ENCODE measurements around the gene ANXA4.

DNA sequence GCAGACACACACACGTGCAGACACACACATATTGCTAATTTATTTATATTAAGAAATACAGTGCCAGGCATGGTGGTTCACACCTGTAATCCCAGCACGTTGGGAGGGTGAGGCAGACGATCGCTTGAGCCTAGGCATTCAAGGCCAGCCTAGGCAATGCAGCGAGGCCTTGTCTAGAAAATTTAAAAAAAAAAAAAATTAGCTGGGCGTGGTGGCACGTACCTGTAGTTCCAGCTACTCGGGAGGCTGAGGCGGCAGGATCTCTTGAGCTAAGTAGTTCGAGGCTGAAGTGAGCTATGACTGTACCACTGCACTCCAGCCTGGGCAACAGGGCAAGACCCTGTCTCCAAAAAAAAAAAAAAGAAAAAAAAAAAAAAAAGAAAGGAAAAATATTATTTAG, 28.8 kb downstream of the ANXA4 start:
- TF ChIP-seq CTCF (IDR thresholded peaks at IDR 0.05; ENCODE audit: poor library complexity), result no peak
- no peak for TF ChIP-seq EZH2 (IDR thresholded peaks at IDR 0.05; ENCODE audit: borderline replicate concordance)
- no peak for TF ChIP-seq EZH2phosphoT487 (IDR thresholded peaks at IDR 0.05; ENCODE audit: low read depth, severe bottlenecking, unreplicated experiment)
